Measurements from ENCODE around the gene GAS2L1.

Gene GAS2L1

GRCh38 chr22:29306175-29306834 lies at the start of gene GAS2L1:
GAS2L1 (plus strand) TSS chr22:29306650; CDS start chr22:29308106, 1,456 bp downstream.
- no peak for DNase-seq (ENCODE audit: extremely low read depth in 1 of 2, low read depth in 1 of 2)

- no peak for DNase-seq (ENCODE audit: extremely low read depth in 1 of 2, low read depth in 1 of 2)
Measured at GRCh38 chr22:29257751-29258181, 48.7 kb upstream of the GAS2L1 start.

GRCh38 chr22:29258407-29259252 lies 47.8 kb upstream of the GAS2L1 start:
- DNase-seq (ENCODE audit: extremely low read depth in 1 of 2, low read depth in 1 of 2) = no peak

DNA sequence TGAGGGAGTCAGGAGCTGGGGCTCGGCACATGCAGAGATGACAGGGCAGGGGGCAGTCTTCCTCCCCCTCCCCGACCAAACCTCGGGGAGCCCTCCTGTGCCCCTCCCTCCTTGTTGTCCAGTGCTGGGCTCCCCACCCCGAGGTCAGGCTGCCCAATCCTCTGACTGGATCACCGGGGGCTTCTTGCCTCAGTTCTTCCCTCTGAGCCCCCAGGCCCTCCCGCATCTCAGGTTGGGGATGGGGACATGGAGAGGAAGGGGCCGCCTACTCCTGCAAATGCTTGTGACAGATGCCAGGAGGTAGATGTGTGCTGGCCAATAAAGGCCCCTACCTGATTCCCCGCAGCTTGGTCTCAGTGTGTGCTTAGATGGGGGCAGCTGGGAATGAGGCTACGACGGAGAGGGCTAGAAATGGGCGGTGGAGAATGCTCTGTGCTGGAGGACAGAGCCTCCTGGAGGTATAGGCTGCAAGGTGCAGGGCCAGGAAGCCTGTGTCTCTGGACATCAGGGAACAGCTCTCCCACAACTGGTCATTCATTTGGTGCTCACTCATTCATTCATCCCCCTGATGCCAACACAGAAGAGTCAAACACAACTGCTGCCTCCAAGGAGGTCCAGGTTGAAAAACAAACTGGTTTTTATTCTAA lies 47.1 kb upstream of the GAS2L1 start:
- no peak for DNase-seq (ENCODE audit: extremely low read depth in 1 of 2, low read depth in 1 of 2)

DNA sequence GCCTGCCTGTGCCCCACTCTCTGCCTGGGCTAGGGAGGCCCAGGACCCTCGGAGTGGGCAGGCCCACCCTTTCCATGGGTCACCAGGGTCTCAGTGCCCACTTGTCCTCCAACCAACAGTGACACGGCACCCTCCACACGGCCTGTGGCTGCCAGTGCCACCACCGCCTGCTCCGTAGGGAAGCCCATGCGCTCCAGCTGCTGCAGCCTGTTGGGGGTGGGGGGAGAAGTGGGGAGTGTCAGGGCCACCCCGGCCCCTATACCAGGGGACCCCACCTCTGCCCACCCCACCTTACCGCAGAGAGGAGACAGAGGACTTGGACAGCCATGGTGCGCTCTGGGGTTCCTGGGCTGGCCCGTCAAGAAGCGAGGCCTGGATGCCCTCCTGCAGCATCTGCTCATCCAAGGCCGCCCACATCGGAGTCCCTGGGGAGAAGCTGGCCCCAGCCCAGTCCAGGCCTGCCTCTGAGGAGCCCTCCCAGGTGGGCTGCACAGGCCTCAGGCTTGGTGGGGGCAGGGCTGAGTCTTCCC lies 46.4 kb upstream of the GAS2L1 start:
- DNase-seq (ENCODE audit: extremely low read depth in 1 of 2, low read depth in 1 of 2) = no peak

GRCh38 chr22:29260601-29261315 lies 45.7 kb upstream of the GAS2L1 start:
- DNase-seq (ENCODE audit: extremely low read depth in 1 of 2, low read depth in 1 of 2) = no peak

GRCh38 chr22:29263791-29264276 lies 42.6 kb upstream of the GAS2L1 start:
- no peak for DNase-seq (ENCODE audit: extremely low read depth in 1 of 2, low read depth in 1 of 2)

GRCh38 chr22:29265305-29265704 lies 41.1 kb upstream of the GAS2L1 start:
- no peak for DNase-seq (ENCODE audit: extremely low read depth in 1 of 2, low read depth in 1 of 2)

DNA sequence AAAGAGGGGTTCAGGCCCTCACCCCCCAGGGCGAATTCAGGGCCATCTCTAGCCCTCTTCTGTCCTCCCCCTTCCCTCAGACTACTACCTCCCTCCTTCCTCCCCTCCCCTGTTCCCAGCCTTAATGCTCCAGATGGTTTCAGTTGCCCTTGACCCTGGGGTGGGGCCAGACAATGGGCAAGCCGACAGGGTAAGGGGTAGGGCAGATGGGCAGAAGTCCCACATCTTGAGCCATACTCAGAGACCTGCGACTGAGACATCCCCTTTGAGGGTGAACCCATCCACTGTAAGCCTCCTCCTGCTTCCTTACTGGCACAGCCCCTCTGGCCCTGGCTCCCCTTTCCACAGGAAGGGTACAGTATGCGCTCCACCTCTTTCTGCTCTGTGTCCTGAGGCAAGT lies 40.5 kb upstream of the GAS2L1 start:
- no peak for DNase-seq (ENCODE audit: extremely low read depth in 1 of 2, low read depth in 1 of 2)

DNA sequence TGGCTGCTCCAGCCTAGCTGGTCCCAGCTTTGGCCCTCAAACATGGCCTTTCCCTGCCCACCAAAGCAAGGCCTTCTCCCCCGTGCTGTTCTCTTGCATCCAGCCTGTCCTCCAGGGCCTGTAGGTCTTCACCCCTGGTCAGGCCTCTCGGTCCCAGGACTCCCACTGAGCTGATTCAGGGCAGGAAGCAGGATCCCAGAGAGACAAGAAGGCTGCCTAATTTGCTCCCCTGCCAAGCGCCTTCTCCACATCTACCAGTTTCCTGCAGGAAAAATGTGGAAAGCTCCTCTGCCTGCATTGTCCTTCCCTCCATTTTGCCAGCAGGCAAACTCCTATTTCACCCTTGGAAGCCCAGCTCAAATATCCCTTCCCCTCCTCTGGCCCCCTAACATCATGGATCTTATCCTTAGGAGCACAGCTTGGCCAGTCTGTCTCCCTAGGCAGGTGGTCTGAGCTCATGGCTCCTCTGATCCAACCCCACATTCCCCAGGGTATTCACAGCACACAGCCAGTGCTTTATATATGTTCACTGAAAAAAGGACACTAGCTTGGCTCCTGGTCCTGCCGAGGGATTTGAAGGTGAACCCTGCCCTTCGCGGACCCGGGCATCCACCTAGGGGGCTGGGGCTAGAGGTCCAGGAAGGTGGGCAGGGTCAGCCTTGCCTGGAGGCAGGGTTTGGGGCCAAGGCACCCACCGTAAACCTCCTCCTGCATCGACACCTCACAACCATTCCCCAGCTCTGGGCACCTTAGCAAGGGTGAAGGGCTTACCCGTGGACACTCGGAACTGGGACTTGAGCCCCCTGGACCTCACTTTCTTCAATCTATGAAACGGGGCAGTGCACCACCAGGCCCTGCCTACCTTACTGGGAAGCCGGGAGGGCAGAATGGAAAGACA lies 39.6 kb upstream of the GAS2L1 start:
- DNase-seq (ENCODE audit: extremely low read depth in 1 of 2, low read depth in 1 of 2) = no peak

DNA sequence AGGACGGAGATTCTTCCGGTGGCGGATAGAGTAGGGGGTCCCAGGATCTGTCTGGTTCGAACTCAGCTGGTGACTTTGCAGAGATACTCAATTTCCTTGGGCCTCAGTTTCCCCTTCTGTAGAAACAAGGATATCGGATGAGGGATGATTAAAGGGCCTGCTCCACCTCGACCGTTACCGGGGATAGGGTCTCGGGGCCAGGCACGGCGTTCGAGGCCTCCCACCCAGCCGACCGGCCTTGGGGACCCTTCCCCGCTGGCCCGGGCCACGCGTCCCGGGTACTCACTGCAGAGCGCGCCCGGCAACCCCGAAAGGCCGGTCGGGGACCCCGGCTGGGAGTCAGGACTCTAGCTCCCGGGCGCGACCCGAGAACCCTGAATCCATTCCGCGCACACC lies 39.0 kb upstream of the GAS2L1 start:
- no peak for DNase-seq (ENCODE audit: extremely low read depth in 1 of 2, low read depth in 1 of 2)

- peak; percentile 88 to 96 for DNase-seq (ENCODE audit: extremely low read depth in 1 of 2, low read depth in 1 of 2)
Measured at GRCh38 chr22:29267858-29268510, 38.5 kb upstream of the GAS2L1 start, which contains the start of the genes EWSR1 and RHBDD3. EWSR1 (plus strand) TSS chr22:29268268; CDS start chr22:29268337, 69 bp downstream. RHBDD3 (minus strand) TSS chr22:29267981; CDS start chr22:29265626, 2,355 bp downstream.

- DNase-seq (ENCODE audit: extremely low read depth in 1 of 2, low read depth in 1 of 2) = no peak
Measured at GRCh38 chr22:29268511-29269229, 37.8 kb upstream of the GAS2L1 start.

- no peak for DNase-seq (ENCODE audit: extremely low read depth in 1 of 2, low read depth in 1 of 2)
Measured at GRCh38 chr22:29269230-29269604, 37.2 kb upstream of the GAS2L1 start.

GRCh38 chr22:29269731-29270474 lies 36.5 kb upstream of the GAS2L1 start:
- no peak for DNase-seq (ENCODE audit: extremely low read depth in 1 of 2, low read depth in 1 of 2)

DNA sequence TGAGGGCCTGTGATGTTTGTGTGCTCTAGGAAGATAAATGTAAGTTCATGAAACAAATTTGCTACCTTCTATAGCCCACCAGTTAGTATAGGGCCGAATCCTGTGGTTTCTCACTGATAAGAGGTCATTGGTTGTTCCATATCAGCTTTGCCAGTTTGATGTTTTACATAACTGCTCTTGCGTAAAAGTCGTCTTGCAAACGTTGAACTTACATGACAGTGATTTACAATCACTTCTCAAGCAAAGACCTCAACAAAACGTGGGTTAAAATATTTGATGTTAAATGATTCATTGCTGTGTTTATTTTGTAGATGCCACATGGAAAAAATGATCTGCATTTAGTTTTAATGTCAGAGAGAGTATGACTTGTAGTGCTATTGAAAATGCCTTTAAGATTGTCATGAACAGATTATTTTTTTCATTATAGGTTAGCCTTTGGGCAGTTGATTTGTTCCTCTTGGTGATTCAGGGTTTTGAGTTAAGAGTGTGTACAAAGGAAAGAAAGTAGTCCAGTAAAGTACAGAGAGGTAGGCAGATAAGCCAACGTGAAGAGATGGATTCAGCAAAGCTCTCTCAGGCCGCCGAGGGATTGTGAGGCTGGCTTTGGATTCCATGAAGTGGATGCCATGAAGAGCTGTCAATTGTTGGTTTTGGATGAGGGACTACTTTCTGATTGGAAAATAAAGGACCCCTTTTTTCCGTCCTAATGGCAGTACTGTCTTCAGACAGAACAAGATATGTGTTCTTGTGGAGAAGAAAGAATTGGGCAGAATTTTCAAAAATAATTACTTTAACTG lies 35.8 kb upstream of the GAS2L1 start:
- DNase-seq (ENCODE audit: extremely low read depth in 1 of 2, low read depth in 1 of 2) = no peak

- no peak for DNase-seq (ENCODE audit: extremely low read depth in 1 of 2, low read depth in 1 of 2)
Measured at GRCh38 chr22:29272624-29273023, 33.8 kb upstream of the GAS2L1 start.

All from activated CD8-positive, alpha-beta memory T cell treated with anti-CD3 and anti-CD28 coated beads for 1 hour (primary cell).